Left ventricle myocardium superior (tissue), 1 donor: ENCODE data around the gene UGT2A3. TPM values are rescaled to one million over a fixed set of nuclear protein-coding genes. Genes with fewer than 3 reads are reported as not detected.

Source experiments
- total RNA-seq: library from RNA; stranded (reverse); fragmentation: NEBNext Ultra II Directional; extraction: Animal tissue kit (Norgen Biotek cat#: 25700); gene quantifications from one replicate; pipeline ENCODE4 v1.2.1, GENCODE V29; 2021
- donor health status: DM: no; HTN: yes; CAD: no; lungs with severe emphysema.

Gene UGT2A3
- total RNA-seq, 1 donor from 2014 or later: not detected

Other genes with a start within 250 kb of the UGT2A3 start
- gene UGT2B10, start 135.8 kb downstream of the UGT2A3 start, total RNA-seq: not detected
- not detected for gene UGT2B7, start 144.7 kb upstream of the UGT2A3 start, total RNA-seq